Thymus (tissue), 11 donors: Measurements from ENCODE around the gene ZNF655. TPM values are rescaled to one million over a fixed set of nuclear protein-coding genes. Genes with fewer than 3 reads are reported as not detected.
A peak's percentile ranks its signal among the peaks of the same experiment; 100 is the strongest.

Experiments
- DNase-seq, 9 donors: peaks; one replicate each; pipeline ENCODE4 v3.0.0-alpha.2; 2013; ENCODE audit warnings: low spot score in 9 of 9, low read depth in 6 of 9, missing footprints in 1 of 9
- H3K27ac ChIP-seq, 2 donors: one replicate each; pipeline ENCODE4 v1.5.1; 2013; ENCODE audit warnings: control low read depth in 1 of 2, low read depth in 1 of 2, low read length in 1 of 2, mild to moderate bottlenecking in 1 of 2, moderate library complexity in 1 of 2
- H3K27me3 ChIP-seq, 2 donors: one replicate each; pipeline ENCODE4 v1.5.1; 2013; ENCODE audit warnings: low read length in 1 of 2; ENCODE audit not compliant: control insufficient read depth in 2 of 2, insufficient read depth in 1 of 2
- H3K36me3 ChIP-seq, 2 donors: one replicate each; pipeline ENCODE4 v1.5.1; 2013; ENCODE audit warnings: low read length in 1 of 2, mild to moderate bottlenecking in 1 of 2, moderate library complexity in 1 of 2; ENCODE audit not compliant: control insufficient read depth in 2 of 2, insufficient read depth in 2 of 2
- H3K4me1 ChIP-seq, 2 donors: one replicate each; pipeline ENCODE4 v1.5.1; 2013; ENCODE audit warnings: low read length in 2 of 2; ENCODE audit not compliant: control insufficient read depth in 2 of 2, insufficient read depth in 2 of 2
- H3K4me3 ChIP-seq, 2 donors: one replicate each; pipeline ENCODE4 v1.5.1; 2013; ENCODE audit warnings: low read length in 2 of 2, control low read depth in 1 of 2, mild to moderate bottlenecking in 1 of 2
- H3K9me3 ChIP-seq, 2 donors: one replicate each; pipeline ENCODE4 v1.5.1; 2013; ENCODE audit warnings: low read length in 1 of 2, mild to moderate bottlenecking in 1 of 2; ENCODE audit not compliant: control insufficient read depth in 2 of 2, insufficient read depth in 1 of 2
- WGBS: extraction: QIAGEN DNeasy Blood & Tissue Kit; methylation state at CpG from one replicate; pipeline ENCODE4 v1.1.7; 2013; 5-methylcytosine and 5-hydroxymethylcytosine counted together
- polyA plus RNA-seq: library from polyadenylated mRNA; stranded (reverse); fragments of 200-250 nt; gene quantifications from one replicate; pipeline ENCODE4 v1.2.3, GENCODE V29; 2013
- total RNA-seq: library from RNA; stranded (reverse); fragments of 120-200 nt; gene quantifications from one replicate; pipeline ENCODE4 v1.2.4, GENCODE V29; 2013
- donor health status: healthy.

The ZNF655 gene
- total and polyA plus RNA-seq, 2 donors: 58.9 to 117 TPM

- Histone ChIP-seq H3K27me3 (no peaks in the 10 kb centered on the region), H3K27ac (no peak overlapping the region), H3K36me3 (peaks cover 12 to 30% of the 10 kb centered on the region in 2 donors), H3K9me3 (no peaks in the 10 kb centered on the region), H3K4me3 (no peak overlapping the region), H3K4me1 (peaks cover 26 to 27% of the 10 kb centered on the region in 2 donors)
- WGBS: 98% methylated on average over 2 of the region's 2 CpGs
- no peak for DNase-seq
These were observed 3.5 kb upstream of the ZNF655 start for GRCh38 chr7:99554939-99555338.

GRCh38 chr7:99557196-99557607 lies 1.2 kb upstream of the ZNF655 start:
- H3K36me3 ChIP-seq: peaks cover 30 to 50% of the 10 kb centered on the region in 2 donors
- H3K4me3 ChIP-seq: peak overlapping the region; percentile 96 to 100
- 95% methylated on average over 4 of the region's 4 CpGs for WGBS
- H3K9me3 ChIP-seq: no peaks in the 10 kb centered on the region
- H3K4me1 ChIP-seq: peaks cover 24 to 32% of the 10 kb centered on the region in 2 donors
- DNase-seq: no peak
- H3K27ac ChIP-seq: peak overlapping the region in 1 of 2 donors; percentile 99
- H3K27me3 ChIP-seq: no peaks in the 10 kb centered on the region

GRCh38 chr7:99557940-99558305 lies 519 bp upstream of the ZNF655 start:
- 2% methylated on average over 17 of the region's 17 CpGs for whole genome bisulfite sequencing
- Histone ChIP-seq H3K4me1 (peaks cover 19 to 29% of the 10 kb centered on the region in 2 donors), H3K9me3 (no peaks in the 10 kb centered on the region), H3K27ac (peak overlapping the region; percentile 98 to 99), H3K27me3 (no peaks in the 10 kb centered on the region), H3K36me3 (peaks cover 38 to 57% of the 10 kb centered on the region in 2 donors), H3K4me3 (peak overlapping the region; percentile 96 to 100)
- DNase-seq: no peak

- WGBS: 37% methylated on average over 31 of the region's 31 CpGs
- no peaks in the 10 kb centered on the region for H3K27me3 ChIP-seq
- peaks cover 44 to 65% of the 10 kb centered on the region in 2 donors for H3K36me3 ChIP-seq
- DNase-seq: no peak
- H3K27ac ChIP-seq: peak overlapping the region; percentile 98 to 99
- H3K4me1 ChIP-seq: peaks cover 19 to 29% of the 10 kb centered on the region in 2 donors
- peak overlapping the region; percentile 96 to 100 for H3K4me3 ChIP-seq
- no peaks in the 10 kb centered on the region for H3K9me3 ChIP-seq
These were observed 903 bp downstream of the ZNF655 start for GRCh38 chr7:99559175-99559915.

GRCh38 chr7:99560834-99561736 lies 2.6 kb downstream of the ZNF655 start:
- no peak for DNase-seq

GRCh38 chr7:99561737-99562051 lies 3.3 kb downstream of the ZNF655 start:
- Histone ChIP-seq H3K27ac (peak overlapping the region; percentile 49 to 57), H3K9me3 (no peaks in the 10 kb centered on the region), H3K4me1 (peaks cover 19 to 29% of the 10 kb centered on the region in 2 donors), H3K27me3 (no peaks in the 10 kb centered on the region), H3K4me3 (no peak overlapping the region), H3K36me3 (peaks cover 56 to 69% of the 10 kb centered on the region in 2 donors)
- no peak for DNase-seq
- 92% methylated on average over 2 of the region's 2 CpGs for WGBS

More at GRCh38 chr7:99560834-99561736, 2.6 kb downstream of the ZNF655 start:
- Histone ChIP-seq H3K4me1 (peaks cover 19 to 29% of the 10 kb centered on the region in 2 donors), H3K36me3 (peaks cover 53 to 66% of the 10 kb centered on the region in 2 donors), H3K9me3 (no peaks in the 10 kb centered on the region), H3K27ac (peak overlapping the region; percentile 1 to 54), H3K27me3 (no peaks in the 10 kb centered on the region), H3K4me3 (no peak overlapping the region)
- 94% methylated on average over 7 of the region's 7 CpGs for WGBS

DNA sequence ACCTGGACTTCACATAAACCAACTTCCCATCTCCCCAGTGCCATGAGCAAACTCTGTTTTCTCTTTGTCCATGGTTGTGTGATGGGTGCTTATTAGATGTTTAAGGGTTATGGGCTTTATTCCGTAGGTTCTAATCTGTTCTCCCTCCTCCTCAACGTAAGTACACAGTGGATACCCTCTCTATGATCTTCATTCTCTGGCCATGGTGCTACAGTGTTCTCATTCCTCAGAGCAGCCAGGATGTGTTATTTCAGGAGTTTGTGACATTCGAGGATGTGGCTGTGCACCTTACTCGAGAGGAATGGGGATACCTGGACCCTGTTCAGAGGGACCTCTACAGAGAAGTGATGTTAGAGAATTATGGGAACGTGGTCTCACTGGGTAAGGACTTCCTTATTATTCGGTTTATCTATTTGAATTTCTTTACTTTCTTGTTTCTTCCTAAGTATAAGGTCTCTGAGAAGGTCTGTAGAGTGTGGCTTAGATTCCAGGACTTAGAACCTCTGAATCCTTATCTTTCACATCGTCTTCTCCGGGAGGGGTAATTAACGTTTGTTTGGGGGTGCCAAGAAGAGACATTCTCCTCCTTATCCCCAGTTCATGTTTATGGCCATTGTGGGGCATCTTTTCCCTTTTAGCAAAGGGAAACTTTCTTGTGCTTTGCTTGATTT lies 3.8 kb downstream of the ZNF655 start:
- no peak overlapping the region for H3K4me3 ChIP-seq
- peak overlapping the region; percentile 17 to 57 for H3K27ac ChIP-seq
- no peaks in the 10 kb centered on the region for H3K27me3 ChIP-seq
- no peaks in the 10 kb centered on the region for H3K9me3 ChIP-seq
- peaks cover 14 to 23% of the 10 kb centered on the region in 2 donors for H3K4me1 ChIP-seq
- 96% methylated on average over 9 of the region's 9 CpGs for WGBS
- peaks cover 56 to 68% of the 10 kb centered on the region in 2 donors for H3K36me3 ChIP-seq
- no peak for DNase-seq

- WGBS: 95% methylated on average over 2 of the region's 2 CpGs
- Histone ChIP-seq H3K9me3 (no peaks in the 10 kb centered on the region), H3K4me3 (no peak overlapping the region), H3K27ac (peak overlapping the region in 1 of 2 donors; percentile 57), H3K27me3 (no peaks in the 10 kb centered on the region), H3K4me1 (peaks cover 9 to 21% of the 10 kb centered on the region in 2 donors), H3K36me3 (peaks cover 56 to 71% of the 10 kb centered on the region in 2 donors)
- DNase-seq: no peak
These were observed 4.4 kb downstream of the ZNF655 start for GRCh38 chr7:99562832-99563231.
